HepG2 (cell line): ENCODE measurements around the gene EZH2. TPM values are rescaled to one million over a fixed set of nuclear protein-coding genes. Genes with fewer than 3 reads are reported as not detected.

Source experiments
- ATAC-seq: fragments of 200-7000 bp; cut with Tn5 transposase; 3 replicates; pipeline ENCODE4 v1.9.1; 2020; ENCODE audit warnings: mild to moderate bottlenecking, moderate library complexity
- BruUV-seq: library from RNA; stranded (reverse); fragments of 400-500 nt; replicated peaks from 2 replicates; lab custom pipeline; 2021; lab: Mats Ljungman, UMichigan
- CTCF ChIA-PET: fragments of 300-600 bp; formaldehyde crosslinking; extraction: SDS; loops from one replicate; lab custom pipeline; 2021; ENCODE audit warnings: low total read pairs, inconsistent platforms, low intra/inter-chr PET ratio; lab: Yijun Ruan, JAX
- POLR2A ChIA-PET: fragments of 350-600 bp; sonication (Branson Sonifier 250); formaldehyde crosslinking; loops from one replicate; lab custom pipeline; 2020; ENCODE audit warnings: antibody characterized with exemption, inconsistent platforms; lab: Yijun Ruan, JAX
- DNase-seq: peaks from one replicate; pipeline ENCODE4 v3.0.0-alpha.2; 2015; ENCODE audit warnings: low spot score
- FAIRE-seq: peaks from 3 replicates; lab custom pipeline; 2011; peaks lifted over from hg19 to GRCh38; lab: Jason Lieb, UNC
- H2AFZ ChIP-seq: one replicate; pipeline ENCODE4 v1.6.1; 2011; ENCODE audit warnings: low read length, inconsistent platforms
- H3K27ac ChIP-seq: fragments of 300-600 bp; 3 replicates; pipeline ENCODE4 v1.8.0; 2011; ENCODE audit warnings: mixed run types, mild to moderate bottlenecking, mixed read lengths, low read length, inconsistent platforms; ENCODE audit not compliant: insufficient read depth; ENCODE audit errors: extremely low read length
- H3K27me3 ChIP-seq, 2 experiments: fragments of 200-600 bp in 1 of 2; 2 replicates in 1 of 2; 3 replicates in 1 of 2; pipeline versions ENCODE4 v1.6.0 to v1.8.0; 2011; ENCODE audit warnings: low read length in 2 of 2, mild to moderate bottlenecking in 2 of 2, moderate library complexity in 2 of 2, inconsistent platforms in 1 of 2; ENCODE audit not compliant: insufficient read depth in 2 of 2, control insufficient read depth in 1 of 2
- H3K36me3 ChIP-seq, 2 experiments: fragments of 200-600 bp in 1 of 2; replicated peaks in 1 of 2; 2 replicates in 1 of 2; 3 replicates in 1 of 2; pipeline versions ENCODE4 v1.5.1 to v1.8.0; 2011; ENCODE audit warnings: low read length in 2 of 2, inconsistent platforms in 1 of 2; ENCODE audit not compliant: insufficient read depth in 2 of 2, control insufficient read depth in 1 of 2
- H3K4me1 ChIP-seq: 2 replicates; pipeline ENCODE4 v1.5.1; 2012; ENCODE audit warnings: low read length, inconsistent platforms; ENCODE audit not compliant: insufficient read depth
- H3K4me2 ChIP-seq: 2 replicates; pipeline ENCODE4 v1.6.0; 2011; ENCODE audit warnings: low read depth, low read length, inconsistent platforms
- H3K4me3 ChIP-seq, 3 experiments: fragments of 200-600 bp in 1 of 3; sonication (generic), shearing (Covaris generic) in 1 of 3; replicated peaks in 1 of 3; 2 replicates each; pipeline ENCODE4 v1.5.1; 2011 to 2016; ENCODE audit warnings: low read length in 3 of 3, inconsistent platforms in 2 of 3, low read depth in 2 of 3, mild to moderate bottlenecking in 2 of 3, control low read depth in 1 of 3, mixed read lengths in 1 of 3; ENCODE audit not compliant: insufficient read depth in 1 of 3
- H3K79me2 ChIP-seq: one replicate; pipeline ENCODE4 v1.6.1; 2011; ENCODE audit warnings: low read length, inconsistent platforms; ENCODE audit not compliant: insufficient read depth
- H3K9ac ChIP-seq: 2 replicates; pipeline ENCODE4 v1.6.0; 2011; ENCODE audit warnings: mild to moderate bottlenecking, low read depth, low read length, inconsistent platforms; ENCODE audit not compliant: insufficient read depth
- H3K9me3 ChIP-seq: 2 replicates; pipeline ENCODE4 v1.5.1; 2012; ENCODE audit warnings: mild to moderate bottlenecking, low read length
- H4K20me1 ChIP-seq: 2 replicates; pipeline ENCODE4 v1.6.0; 2011; ENCODE audit warnings: inconsistent platforms, mild to moderate bottlenecking, low read length, moderate library complexity; ENCODE audit not compliant: insufficient read depth
- BRCA1 ChIP-seq: sonication (generic); formaldehyde crosslinking; IDR thresholded peaks from 2 replicates; pipeline ENCODE4 v1.4.0; 2020; ENCODE audit warnings: missing genetic modification reagents
- CENPBD1 ChIP-seq: sonication (generic); formaldehyde crosslinking; IDR thresholded peaks from 2 replicates; pipeline ENCODE4 v1.8.0; 2022; ENCODE audit warnings: missing genetic modification reagents, low read depth, mild to moderate bottlenecking, borderline replicate concordance
- HNRNPL ChIP-seq: fragments of 200-400 bp; formaldehyde crosslinking; IDR thresholded peaks from 2 replicates; pipeline ENCODE4 v1.6.1; 2017; ENCODE audit warnings: mild to moderate bottlenecking, low read depth, low read length
- ISL2 ChIP-seq: sonication (generic); formaldehyde crosslinking; IDR thresholded peaks from 2 replicates; pipeline ENCODE4 v1.5.0; 2020; ENCODE audit warnings: missing genetic modification reagents
- JUND ChIP-seq: sonication (generic); formaldehyde crosslinking; IDR thresholded peaks from 2 replicates; pipeline ENCODE4 v1.8.0; 2022; ENCODE audit warnings: mild to moderate bottlenecking, missing genetic modification reagents
- MTF1 ChIP-seq: sonication (generic); formaldehyde crosslinking; IDR thresholded peaks from 2 replicates; pipeline ENCODE4 v1.5.0; 2020; ENCODE audit warnings: missing genetic modification reagents
- RBAK ChIP-seq: sonication (generic); formaldehyde crosslinking; IDR thresholded peaks from 2 replicates; pipeline ENCODE4 v1.5.1; 2020; ENCODE audit warnings: mild to moderate bottlenecking, missing genetic modification reagents
- RBM39 ChIP-seq: fragments of 200-400 bp; formaldehyde crosslinking; IDR thresholded peaks from one replicate; pipeline ENCODE4 v1.6.1; 2018; ENCODE audit warnings: antibody characterized with exemption, mild to moderate bottlenecking, low read depth, low read length; ENCODE audit not compliant: poor library complexity, severe bottlenecking
- SYNCRIP ChIP-seq: fragments of 200-400 bp; formaldehyde crosslinking; IDR thresholded peaks from 2 replicates; pipeline ENCODE4 v1.6.1; 2018; ENCODE audit warnings: mild to moderate bottlenecking, low read depth, low read length; ENCODE audit not compliant: insufficient read depth
- TCF12 ChIP-seq, 2 experiments: fragments of 450-650 bp in 1 of 2; sonication (generic) in 1 of 2; formaldehyde crosslinking in 1 of 2; IDR thresholded peaks; 2 replicates each; pipeline versions ENCODE4 v1.6.1 to v1.8.0; 2017 to 2022; ENCODE audit warnings: antibody characterized with exemption in 1 of 2, mild to moderate bottlenecking in 1 of 2, missing genetic modification reagents in 1 of 2, moderate library complexity in 1 of 2
- THYN1 ChIP-seq: sonication (generic); formaldehyde crosslinking; IDR thresholded peaks from 2 replicates; pipeline ENCODE4 v1.8.1; 2023; ENCODE audit warnings: low read depth, mild to moderate bottlenecking, moderate library complexity, missing genetic modification reagents, borderline replicate concordance
- YY1 ChIP-seq: IDR thresholded peaks from 2 replicates; pipeline ENCODE4 v1.6.1; 2011; ENCODE audit warnings: low read length, low read depth, moderate library complexity, mild to moderate bottlenecking; ENCODE audit not compliant: insufficient read depth, insufficient replicate concordance
- ZFP62 ChIP-seq: sonication (generic); formaldehyde crosslinking; IDR thresholded peaks from 2 replicates; pipeline ENCODE4 v1.4.0; 2020; ENCODE audit warnings: missing genetic modification reagents
- ZNF10 ChIP-seq: sonication (generic); formaldehyde crosslinking; IDR thresholded peaks from 2 replicates; pipeline ENCODE4 v1.4.0; 2020; ENCODE audit warnings: mild to moderate bottlenecking, low read depth, missing genetic modification reagents, borderline replicate concordance
- ZNF121 ChIP-seq: sonication (generic); formaldehyde crosslinking; IDR thresholded peaks from 2 replicates; pipeline ENCODE4 v1.5.0; 2020; ENCODE audit warnings: mild to moderate bottlenecking, missing genetic modification reagents
- ZNF574 ChIP-seq: sonication (generic); formaldehyde crosslinking; IDR thresholded peaks from 2 replicates; pipeline ENCODE4 v1.4.0; 2020; ENCODE audit warnings: missing genetic modification reagents
- ZNF766 ChIP-seq: sonication (generic); formaldehyde crosslinking; IDR thresholded peaks from 2 replicates; pipeline ENCODE4 v1.5.0; 2020; ENCODE audit warnings: missing genetic modification reagents, borderline replicate concordance
- ZNF772 ChIP-seq: sonication (generic); formaldehyde crosslinking; IDR thresholded peaks from 2 replicates; pipeline ENCODE4 v1.5.0; 2020; ENCODE audit warnings: mild to moderate bottlenecking, missing genetic modification reagents
- WGBS: methylation state at CpG from one replicate; pipeline ENCODE4 v1.1.6; 2017; ENCODE audit warnings: low lambda C conversion rate; 5-methylcytosine and 5-hydroxymethylcytosine counted together
- in situ Hi-C: cut with HindIII; loops from 2 replicates; pipeline ENCODE4 v1.10.0; 2017; ENCODE audit warnings: low pct_unique_long_range_greater_than_20kb; ENCODE audit not compliant: extremely low pct_ligation_motif_present
- intact Hi-C: fragments of 100-400 bp; cut with micrococcal nuclease; formaldehyde crosslinking; loops from one replicate; pipeline ENCODE4 v1.10.0; 2022; ENCODE audit not compliant: unreplicated experiment
- polyA plus RNA-seq, 8 experiments: library from polyadenylated mRNA; depleted of rRNA in 3 of 8; stranded (reverse) in 7 of 8; unstranded in 1 of 8; fragments of >200 nt; fragmentation: Illumina TruSeq in 4 of 8; extraction: Trizol in 4 of 8; gene quantifications; 2 replicates each; pipeline versions ENCODE4 v1.2.1 to v1.2.3, GENCODE V29; 2011 to 2016; ENCODE audit warnings: low read depth in 4 of 8, missing spikeins in 1 of 8, mixed read lengths in 1 of 8; ENCODE audit not compliant: insufficient read depth in 1 of 8
- total RNA-seq, 5 experiments: library from RNA; depleted of rRNA; stranded (reverse); fragments of >200 nt; fragmentation: Illumina TruSeq; extraction: Trizol; gene quantifications; 2 replicates each; pipeline ENCODE4 v1.2.3, GENCODE V29; 2016; ENCODE audit warnings: low read depth in 1 of 5

Gene EZH2
- total and polyA plus RNA-seq, 2 of the 13 experiments (the other 11 are each of a cell fraction or from before 2014, with no cell fraction given): 26.0 to 34.3 TPM

GRCh38 chr7:148919859-148920258 lies 35.8 kb upstream of the EZH2 start:
- H3K9me3 ChIP-seq: no peaks in the 10 kb centered on the region
- no peak overlapping the region for H3K4me2 ChIP-seq
- ChIA-PET CTCF (no interaction called here), POLR2A (no interaction called here)
- H3K4me3 ChIP-seq: no peak overlapping the region
- H3K27me3 ChIP-seq: peaks cover 0 to 13% of the 10 kb centered on the region in 2 experiments; a peak in 1 of 5 replicates
- FAIRE-seq: no peak
- WGBS: 36% methylated on average over 6 of the region's 6 CpGs
- H3K4me1 ChIP-seq: no peaks in the 10 kb centered on the region
- no peak for ATAC-seq
- no peaks in the 10 kb centered on the region for H3K36me3 ChIP-seq
- intact Hi-C loops (no loop called here), in situ Hi-C loops (no loop called here)
- no peak overlapping the region for H3K9ac ChIP-seq
- no peak overlapping the region for H2AFZ ChIP-seq
- no peak overlapping the region for H3K27ac ChIP-seq
- DNase-seq: no peak
- no peaks in the 10 kb centered on the region for H4K20me1 ChIP-seq
- TF ChIP-seq YY1 (no peak), MTF1 (CRISPR knock-in tag) (no peak), SYNCRIP (no peak), ZNF121 (CRISPR knock-in tag) (no peak), ZNF772 (no peak), RBAK (no peak), ZNF574 (CRISPR knock-in tag) (no peak), TCF12 (IDR thresholded peaks at IDR 0.05) (no peak), TCF12 (CRISPR knock-in tag; IDR thresholded peaks at IDR 0.05) (no peak), BRCA1 (CRISPR knock-in tag) (no peak), RBM39 (no peak), ZFP62 (CRISPR knock-in tag) (no peak), ZNF766 (CRISPR knock-in tag) (no peak), HNRNPL (no peak), CENPBD1 (CRISPR knock-in tag) (no peak), ZNF10 (CRISPR knock-in tag) (no peak), JUND (CRISPR knock-in tag) (no peak), THYN1 (CRISPR knock-in tag) (no peak), ISL2 (CRISPR knock-in tag) (no peak)
- no TSS peak for BruUV-seq
- H3K79me2 ChIP-seq: no peaks in the 10 kb centered on the region
